NCI-H82 treated with DMSO at 0.1 percent for 48 hours (cell line): ENCODE results near the gene NHSL2.
A peak's percentile ranks its signal among the peaks of the same experiment; 100 is the strongest.

Source experiments
- DNase-seq: peaks from one replicate; lab custom pipeline; 2025; ENCODE audit not compliant: unreplicated experiment; lab: John Stamatoyannopoulos, UW

The NHSL2 gene

DNA sequence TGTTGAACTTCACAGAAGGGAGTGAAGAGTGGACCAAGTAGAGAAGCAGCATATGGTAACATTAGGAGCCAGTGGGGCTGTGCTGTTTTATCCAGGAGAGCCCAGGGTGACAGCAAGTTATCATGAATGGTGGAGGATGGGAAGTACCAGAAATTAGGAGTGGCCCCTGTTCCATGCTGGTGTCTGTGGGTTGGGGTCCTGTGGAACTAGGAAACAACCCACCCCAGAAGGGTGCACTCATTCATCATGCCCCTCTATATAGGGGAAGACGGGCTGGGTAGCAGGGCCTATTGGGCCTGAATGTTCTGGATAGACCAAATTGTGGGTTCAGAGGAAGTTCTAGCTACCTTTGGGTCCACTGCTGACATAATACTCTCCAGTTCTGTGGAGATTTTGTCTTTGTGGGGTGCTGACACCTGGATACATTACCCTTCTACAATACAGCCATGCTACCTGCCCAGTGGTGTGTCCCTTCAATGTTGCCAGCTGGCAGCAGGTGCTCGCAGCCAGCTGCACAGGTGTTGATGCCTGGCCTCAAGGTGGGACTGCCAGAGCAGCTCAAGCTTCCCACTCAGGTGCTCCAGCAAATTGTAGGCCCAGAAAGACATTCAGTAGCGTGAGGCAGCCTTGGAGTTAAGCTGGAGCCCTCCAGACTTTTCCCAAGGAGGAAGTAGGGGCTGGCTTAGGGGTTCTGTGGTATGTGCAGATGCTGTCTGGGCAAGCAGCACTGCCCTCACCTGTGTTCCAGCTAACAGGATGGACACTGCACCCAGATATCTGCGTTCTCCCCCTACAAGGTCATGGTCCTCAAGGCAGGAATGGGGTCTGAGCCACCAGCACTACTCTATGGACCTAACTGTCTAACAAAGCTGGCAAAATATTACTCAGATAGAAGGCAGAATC, 106.5 kb downstream of the NHSL2 start:
- no peak for DNase-seq

DNA sequence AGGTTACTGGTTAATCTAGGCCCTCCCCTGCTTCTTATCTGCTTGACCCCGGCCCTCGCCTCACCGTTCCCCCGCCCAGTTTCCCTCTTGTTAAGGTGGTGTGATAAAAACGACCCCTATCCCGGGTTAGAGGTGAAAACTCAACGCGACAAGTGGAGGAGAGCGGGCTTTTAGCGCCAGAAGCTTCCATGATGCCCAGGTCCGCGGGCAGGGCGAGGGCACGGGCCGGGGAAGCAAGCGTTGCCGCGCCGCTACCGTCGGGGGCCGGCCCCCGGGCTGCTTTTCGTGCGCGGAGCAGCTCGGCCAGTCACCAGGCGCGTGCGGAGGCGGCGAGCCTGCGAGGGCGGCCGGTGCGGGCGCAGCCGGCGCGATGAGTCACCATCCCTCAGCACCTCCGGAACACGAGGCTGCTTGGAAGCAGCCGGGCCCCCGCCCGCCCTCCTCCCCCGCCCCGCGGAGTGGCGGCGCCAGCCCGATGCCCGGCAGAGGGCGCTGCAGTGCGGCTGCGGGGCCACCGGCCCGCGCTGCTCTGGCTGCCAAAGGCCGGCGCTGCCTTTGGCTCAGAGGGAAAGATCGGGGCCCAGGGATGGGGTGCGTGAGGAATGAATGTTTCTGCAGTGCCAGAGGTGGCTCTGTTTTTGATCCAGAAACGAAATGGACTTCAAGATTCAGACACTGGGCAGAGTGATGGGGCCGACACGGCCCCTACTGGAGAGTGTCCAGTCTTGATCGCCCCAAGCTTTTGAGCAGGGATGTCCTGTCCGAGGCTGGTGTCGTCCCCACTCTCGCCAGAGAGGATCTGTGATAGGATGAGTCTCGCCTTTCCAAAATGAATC, 107.8 kb downstream of the NHSL2 start:
- DNase-seq, result peak; percentile 29

DNA sequence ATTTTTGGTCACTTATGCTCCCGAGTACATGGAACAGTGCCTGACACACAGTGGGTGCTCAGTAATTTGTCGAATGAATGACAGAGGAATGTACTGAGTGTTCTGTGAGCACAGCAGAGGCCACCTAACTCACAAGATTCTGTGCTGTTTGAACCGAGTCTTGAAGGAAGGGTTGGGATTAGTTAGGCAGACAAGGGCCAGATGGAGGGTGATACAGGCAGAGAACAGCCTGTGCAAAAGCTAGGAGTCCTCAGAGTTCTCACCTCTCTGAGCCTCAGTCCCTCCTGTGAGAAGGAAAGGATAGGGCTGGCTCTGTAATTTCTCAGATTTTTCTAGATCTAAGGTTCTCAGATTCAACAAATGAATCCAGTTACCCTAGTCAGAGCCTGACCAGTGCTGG, 108.8 kb downstream of the NHSL2 start:
- DNase-seq, result peak; percentile 58

DNA sequence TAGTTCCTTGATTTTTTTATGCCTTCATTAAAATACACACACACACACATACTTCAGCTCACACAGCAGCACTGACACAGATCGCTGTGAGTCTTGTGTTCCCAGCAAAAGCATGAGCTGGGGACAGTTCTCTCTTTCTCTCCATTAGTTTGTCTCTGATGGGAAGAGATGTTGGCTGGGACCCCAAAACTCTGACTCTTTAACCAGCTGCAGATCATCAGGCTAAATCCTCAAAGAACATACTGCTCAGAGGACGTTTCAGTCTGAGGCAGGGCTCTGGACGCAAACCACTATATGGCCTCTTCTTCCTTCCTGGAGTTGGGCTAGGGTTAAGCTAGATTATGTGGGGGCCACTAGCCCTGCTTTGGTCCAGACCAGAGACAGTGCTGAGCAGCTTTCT, 109.6 kb downstream of the NHSL2 start:
- no peak for DNase-seq

DNA sequence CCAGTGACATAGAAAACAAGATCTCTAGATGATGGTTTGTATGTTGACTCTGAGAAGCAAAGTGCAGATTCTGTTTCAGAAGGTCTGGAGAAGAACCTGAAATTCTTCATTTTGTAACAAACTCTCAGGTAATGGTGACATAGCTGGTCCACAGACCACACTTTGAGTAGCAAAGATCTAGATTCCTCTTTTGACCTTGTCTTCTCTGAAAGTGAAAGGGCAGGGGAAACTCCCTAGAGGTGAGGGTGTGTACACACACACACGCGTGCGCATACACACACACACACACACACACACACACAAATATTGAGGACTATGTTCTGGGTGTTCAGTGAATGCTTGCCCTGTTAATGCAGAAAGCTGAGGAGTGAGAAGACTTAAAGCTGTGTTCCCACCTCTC, 110.1 kb downstream of the NHSL2 start:
- no peak for DNase-seq

DNA sequence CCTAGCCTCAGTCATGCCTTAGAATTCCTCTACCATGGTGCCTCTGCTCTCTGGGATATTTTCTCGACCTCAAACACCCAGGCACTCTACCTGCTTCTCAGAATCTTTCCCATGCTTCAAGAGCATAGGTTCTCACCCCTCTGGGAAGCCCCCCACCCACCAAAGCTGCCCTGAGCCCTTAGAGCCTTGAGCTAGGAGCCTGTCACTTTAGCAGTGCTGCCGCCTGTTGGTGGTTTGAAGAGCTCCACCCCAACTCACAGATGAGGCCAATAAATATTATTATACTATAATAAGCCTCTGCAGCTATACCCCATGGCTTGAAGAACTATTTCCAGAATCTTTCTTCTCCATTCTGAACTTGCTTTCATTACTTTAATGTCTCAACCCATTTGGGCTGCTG, 111.3 kb downstream of the NHSL2 start:
- DNase-seq, result no peak

DNA sequence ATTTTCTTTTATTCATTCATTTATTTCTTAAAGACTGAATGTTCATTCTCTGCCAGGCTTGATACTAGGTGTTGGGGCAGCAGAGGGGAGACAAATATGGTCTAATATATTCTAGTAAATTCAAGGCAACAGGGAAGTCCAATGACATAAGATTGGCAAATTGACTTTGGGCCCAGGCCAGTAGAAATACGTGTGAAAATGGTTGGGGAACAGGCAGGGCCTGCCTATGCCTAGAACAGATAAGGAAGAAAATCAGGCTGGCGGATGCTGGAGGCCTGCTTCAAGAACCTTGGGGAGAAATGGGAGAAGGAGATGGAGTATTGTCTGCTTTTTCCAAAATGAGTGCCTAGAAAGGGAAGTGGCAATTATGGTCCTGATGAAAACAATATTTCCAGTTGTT, 112.4 kb downstream of the NHSL2 start:
- DNase-seq, result no peak

DNA sequence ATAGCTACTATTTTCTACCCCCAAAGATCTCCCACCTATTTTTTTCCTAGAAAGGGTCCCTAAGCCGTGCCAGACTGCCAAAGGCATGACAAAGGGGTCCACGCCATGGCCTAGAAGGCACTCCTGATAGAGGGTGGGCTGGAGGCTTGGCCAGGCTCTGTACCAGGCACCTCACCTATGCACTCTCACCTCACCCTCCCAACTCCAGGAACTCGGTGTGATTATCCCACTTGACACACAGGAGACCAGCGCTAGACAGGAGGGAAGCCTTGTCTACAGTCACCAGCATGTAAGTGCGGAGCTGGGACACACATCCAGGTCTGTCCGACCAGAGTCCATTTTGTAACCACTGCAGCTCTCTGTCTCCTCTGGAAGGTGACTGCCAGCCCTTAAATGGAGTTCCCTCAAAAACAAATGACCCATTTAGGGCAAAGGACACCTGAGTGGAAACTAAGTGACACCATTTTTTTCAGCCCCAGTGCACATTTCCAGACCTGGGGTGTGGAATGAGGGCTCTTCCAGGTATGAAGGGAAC, 114.7 kb downstream of the NHSL2 start:
- no peak for DNase-seq

DNA sequence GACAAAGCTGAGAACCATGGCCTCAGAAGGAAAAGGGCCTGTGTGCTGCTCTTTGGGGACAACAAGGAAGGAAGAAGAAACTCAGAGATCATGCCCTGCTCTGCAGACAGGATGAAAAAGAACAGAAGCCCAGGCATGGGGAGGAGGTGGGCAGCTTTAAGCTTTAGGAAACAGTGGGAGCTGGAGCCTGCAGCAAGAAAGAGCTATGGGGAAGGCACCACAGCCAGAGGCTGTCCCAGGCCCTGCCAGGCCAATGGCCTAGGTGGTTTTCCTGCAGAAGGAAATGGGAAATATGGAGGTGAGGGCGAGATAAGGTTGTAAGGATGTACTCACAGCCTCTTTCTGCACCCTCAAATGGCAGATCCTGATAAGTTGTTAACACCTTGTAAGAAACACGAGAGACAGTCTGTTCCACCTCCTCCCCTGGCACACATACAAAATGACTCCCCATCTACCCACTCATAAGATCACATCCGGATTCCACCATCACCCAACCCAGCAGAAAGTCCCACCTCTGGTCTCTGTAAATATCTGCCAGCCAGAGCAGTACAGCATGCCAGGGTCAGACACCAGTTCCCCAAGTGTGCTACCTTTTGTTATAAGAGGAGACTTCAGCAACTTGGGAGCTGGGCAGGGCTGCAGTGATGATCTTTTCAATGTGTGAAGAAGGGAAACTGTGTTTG, 115.8 kb downstream of the NHSL2 start:
- no peak for DNase-seq

DNA sequence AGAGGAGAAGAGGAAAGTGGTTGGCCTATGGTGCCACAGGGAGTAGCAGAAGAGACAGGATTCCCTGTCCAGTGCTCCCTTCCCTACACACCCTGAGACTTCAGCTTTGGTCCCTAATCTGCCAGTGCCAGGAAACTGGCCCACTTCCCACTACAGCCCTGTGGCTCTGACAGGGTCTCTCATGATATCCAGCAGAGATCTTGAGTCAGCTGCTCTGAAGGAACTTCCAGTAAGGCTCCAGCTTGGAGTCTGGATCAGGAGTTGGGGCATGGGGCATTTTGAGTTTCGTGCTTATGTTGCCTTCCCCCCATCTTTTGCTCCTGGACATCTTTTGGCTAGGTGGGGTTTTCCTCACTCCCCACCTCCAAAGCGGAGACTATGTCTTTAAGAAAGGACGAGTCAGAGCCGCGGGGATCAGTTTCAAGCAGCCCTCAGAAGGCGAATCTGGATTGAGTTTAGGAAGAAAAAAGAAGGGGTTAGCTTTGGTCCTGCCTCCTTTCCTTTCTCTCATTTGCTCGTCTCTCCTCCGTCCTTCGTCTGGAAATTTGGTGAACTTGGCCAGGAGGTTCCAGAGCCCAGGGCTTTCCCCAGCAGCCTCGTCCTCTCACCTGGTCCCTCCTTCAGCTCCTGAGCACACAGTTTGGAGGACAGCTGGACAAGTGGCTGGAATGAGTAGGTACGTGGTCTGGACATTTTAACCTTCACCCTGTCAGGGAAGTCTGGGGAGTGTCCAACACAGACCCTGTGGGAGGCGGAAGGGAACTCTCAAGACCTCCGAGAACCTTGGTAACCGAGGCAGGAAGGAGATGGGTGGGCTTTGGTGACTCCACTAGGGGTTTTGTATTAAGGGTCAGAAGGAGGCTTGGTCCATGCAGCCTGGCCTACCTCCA, 116.6 kb downstream of the NHSL2 start:
- DNase-seq, result no peak

DNA sequence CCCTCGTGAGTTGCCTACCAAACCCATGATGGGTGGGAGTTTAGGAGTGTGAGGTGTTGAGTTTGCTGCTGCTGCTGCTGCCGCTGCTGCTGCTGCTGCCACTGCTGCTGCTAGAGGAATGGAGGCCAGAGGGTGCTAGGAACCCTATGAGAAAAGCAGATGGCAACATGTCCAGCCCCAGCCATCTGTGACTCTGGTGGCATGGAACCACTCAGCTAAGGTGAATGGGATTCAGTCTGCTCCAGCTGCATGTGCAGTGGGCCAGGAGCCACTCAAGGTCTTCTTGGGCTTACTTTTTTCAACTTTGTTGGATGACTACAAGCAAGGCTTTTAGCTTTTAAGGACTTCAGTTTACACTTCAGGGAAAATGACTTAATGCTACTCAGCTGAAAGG, 117.3 kb downstream of the NHSL2 start:
- DNase-seq, result no peak

DNA sequence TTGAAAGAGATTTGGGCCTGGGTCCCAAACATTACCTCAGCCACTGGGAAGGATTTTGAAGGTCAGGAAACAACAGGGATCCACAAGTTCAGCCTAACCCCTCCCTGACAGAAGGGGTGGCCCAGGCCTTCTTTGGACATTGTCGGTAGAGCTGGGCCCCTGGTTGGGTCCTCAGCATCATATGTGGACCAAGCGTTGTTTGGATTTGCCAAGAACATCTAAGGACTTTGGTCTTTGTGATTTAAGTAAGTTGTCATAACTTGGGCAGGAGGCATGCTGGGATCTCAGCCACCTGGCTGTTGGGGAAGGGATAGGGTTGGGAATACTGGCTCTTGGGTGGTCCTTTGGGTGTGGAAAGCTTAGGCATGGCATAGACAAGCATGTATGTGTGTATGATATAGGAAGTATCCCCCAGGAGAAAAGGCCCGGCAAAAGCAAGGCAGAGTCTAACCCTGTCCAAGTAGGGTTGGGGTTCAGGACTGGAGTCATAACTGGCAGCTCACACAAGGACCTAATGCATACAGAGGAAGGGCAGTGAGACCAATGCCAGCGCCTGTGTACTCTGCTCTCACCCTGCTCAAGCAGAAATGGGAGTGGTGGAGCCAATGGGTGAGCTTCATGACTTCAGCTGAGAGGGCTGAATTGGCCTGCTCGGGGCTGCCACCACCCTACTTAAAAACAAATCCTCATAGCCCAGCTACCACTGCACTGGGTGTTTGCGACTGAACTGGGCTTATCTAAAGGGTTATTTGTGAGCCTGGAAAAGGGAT, 118.2 kb downstream of the NHSL2 start:
- DNase-seq, result no peak

DNA sequence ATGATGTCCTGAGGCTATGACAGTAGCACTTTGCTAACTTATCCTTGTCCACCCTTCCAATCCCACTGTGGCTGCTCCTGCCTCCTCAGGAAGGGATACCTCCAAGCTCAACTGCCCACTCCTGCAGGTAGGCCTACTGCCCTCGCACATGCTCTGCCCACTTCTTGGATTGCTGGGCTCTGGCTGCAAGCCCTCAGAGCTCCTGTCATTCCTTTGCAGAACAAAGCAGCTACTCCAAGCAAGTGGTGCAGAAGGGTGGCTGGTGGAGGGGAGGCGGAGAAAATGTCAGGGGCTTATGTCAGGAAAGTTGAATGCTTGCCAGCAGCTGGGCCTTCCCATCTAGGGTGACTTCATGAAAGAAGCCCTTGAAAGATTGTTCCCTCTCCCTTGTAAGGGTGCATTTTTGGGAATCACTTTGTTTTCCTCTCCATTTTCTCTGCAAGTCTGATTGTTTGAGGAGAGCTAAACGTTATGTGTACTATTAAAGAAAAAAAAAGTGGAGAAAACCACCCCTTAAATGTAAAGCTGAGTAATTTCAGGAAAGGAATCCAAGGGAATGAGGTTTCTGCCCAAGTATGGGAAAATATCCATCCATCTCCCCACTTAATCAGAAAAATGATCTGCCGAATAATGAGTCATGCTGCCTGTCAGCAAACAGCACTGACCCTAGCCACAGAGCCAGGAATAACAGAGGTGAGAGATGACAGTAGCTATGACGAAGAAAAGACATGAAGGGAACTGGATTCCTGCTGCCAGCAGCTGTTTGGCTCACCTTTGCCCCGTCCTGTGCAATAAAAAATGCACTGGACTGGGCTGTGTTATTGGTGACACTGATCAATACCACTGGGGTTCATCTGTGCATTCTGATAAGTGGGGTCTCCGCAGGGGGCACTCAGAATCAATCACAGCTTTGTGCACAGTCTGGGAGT, 119.1 kb downstream of the NHSL2 start:
- DNase-seq, result peak; percentile 49

DNA sequence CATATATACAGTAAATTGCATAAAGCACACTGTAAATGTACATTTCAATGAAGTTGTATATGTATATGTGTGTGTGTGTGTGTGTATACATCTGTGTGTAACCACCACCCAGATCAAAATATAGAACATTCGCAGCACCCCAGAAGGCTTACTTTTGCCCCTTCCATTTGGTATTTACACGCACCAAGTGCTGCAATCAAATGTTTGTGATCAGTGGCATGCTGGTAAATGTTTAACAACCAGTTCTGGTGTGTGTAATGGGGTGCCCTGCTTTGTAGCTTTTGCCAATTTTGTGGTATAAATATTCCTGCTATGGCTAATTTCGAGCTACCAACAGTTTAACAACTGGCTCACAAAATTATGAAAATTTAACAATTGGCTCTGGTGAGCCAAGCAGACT, 119.8 kb downstream of the NHSL2 start:
- no peak for DNase-seq

DNA sequence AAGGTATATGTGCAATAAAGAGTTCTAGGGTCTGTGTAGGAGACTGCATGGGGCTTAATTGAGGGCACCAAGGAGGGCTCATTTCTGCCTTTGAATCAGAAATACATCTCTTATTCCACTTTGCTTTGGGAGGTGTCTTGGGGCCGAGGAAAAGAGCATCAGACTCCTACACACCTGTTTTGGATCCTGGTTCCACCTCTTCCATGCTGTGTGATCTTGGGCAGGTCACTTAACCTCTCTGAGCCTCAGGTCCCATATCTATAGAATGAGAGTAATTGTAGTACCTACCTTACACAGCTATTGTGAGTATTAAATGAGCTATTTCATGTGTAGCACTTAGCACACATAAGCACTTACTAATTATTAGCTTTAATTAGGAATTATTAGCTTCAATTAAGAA, 120.5 kb downstream of the NHSL2 start:
- no peak for DNase-seq

DNA sequence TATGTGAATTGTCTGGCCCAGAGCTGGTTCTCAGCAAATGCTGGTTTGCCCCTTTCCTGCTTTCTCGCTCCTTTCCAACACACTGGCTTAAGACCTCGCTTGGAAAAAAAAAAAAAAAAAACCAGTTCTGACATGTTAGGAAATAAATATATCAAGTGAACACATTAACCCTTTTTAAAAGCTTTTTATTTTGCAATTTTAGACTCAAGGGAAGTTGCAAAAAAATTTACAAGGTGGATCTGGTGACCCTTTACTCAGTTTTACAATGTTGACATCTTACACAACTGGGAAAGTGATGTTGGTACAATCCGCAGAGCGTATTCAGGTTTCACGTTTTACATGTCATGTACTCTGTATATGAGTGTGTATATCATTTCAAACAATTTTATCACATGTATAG, 121.0 kb downstream of the NHSL2 start:
- no peak for DNase-seq

DNA sequence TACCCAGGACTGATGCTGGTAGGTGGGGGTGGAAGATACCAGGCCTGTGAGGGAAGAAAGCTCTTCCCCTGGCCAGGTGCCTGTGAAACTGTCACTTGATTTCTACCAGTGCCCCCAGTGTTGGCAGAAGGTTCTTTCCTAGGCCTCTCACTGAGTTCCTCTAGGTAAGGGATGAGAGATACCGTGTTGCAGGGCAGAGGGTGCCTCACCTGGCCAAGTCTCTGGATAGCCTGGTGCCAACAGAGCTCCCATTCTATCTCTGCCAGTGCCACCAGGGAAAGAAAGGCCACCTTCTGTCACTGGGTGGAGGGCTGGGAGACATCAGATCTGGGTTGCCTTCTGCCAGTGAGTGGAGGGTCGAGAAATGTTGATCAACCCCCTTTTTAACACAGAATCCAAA, 127.0 kb downstream of the NHSL2 start:
- DNase-seq, result no peak

DNA sequence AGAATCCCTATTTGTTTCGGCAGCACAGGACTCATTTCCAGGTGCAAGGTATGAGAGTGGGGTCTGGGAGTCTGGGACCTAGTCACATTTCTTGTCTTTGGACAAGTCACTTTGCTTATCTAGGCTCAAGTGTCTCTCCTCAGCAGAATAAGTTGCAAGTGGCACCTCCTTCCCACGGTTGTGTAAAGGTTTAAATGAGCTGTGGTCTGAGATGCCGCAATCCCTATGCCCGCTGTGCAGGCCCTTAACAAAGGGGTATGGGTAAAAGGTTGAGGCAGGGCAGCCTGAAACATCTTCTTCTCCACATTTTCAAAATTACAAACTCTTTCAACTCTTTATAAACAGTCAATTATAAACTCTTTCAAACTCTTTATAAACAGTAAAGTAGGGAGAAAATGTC, 127.4 kb downstream of the NHSL2 start:
- DNase-seq, result no peak

DNA sequence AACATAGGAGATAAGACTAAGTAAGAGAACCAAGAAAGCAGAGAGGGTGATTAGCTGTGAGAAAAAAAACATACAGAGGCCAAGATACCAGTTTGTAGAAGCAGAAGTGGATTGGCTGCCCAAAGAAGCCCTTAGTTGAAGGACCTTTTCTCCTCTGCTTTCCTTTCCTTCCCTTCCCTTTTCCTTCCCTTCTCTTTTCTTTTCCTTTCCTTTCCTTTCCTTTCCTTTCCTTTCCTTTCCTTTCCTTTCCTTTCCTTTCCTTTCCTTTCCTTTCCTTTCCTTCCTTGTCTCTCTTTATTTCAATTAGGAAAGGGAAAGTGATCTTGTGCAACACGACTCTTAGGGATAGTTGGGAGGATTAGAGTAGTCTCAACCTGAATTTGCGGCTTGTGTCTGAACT, 128.2 kb downstream of the NHSL2 start:
- no peak for DNase-seq
